ENCODE results near the gene NINJ2. TPM values are rescaled to one million over a fixed set of nuclear protein-coding genes. Genes with fewer than 3 reads are reported as not detected.

The NINJ2 gene
- polyA plus RNA-seq, 1 donor from 2014 or later = not detected

GRCh38 chr12:524167-524951, 138.9 kb downstream of the NINJ2 start:
- Histone ChIP-seq H3K36me3 (ENCODE audit: insufficient read depth, low read length) (no peaks in the 10 kb centered on the region), H3K9ac (ENCODE audit: low read length) (no peak overlapping the region), H4K20me1 (ENCODE audit: insufficient read depth) (no peaks in the 10 kb centered on the region), H3F3A (ENCODE audit: insufficient read depth, low read length, poor library complexity, severe bottlenecking) (no peaks in the 10 kb centered on the region), H3K4me3 (ENCODE audit: low read length) (no peak overlapping the region), H3K4me2 (ENCODE audit: low read length) (no peak overlapping the region), H2AFZ (ENCODE audit: low read depth, low read length) (no peak overlapping the region), H3K9me2 (ENCODE audit: insufficient read depth, low read length) (no peaks in the 10 kb centered on the region), H3K79me2 (replicated peaks; ENCODE audit: insufficient read depth, low read length) (no peaks in the 10 kb centered on the region), H3K27me3 (ENCODE audit: insufficient read depth, low read depth, low read length) (no peaks in the 10 kb centered on the region), H3K27ac (ENCODE audit: low read length) (no peak overlapping the region), H3K9me3 (ENCODE audit: low read length) (peaks cover 5% of the 10 kb centered on the region)
- no peak for TF ChIP-seq REST (IDR thresholded peaks at IDR 0.05; ENCODE audit: borderline replicate concordance)
- TF ChIP-seq TAF1 (IDR thresholded peaks at IDR 0.05; ENCODE audit: low read depth) = no peak
- no peak for TF ChIP-seq MXI1 (conservative IDR thresholded peaks at IDR 0.05; ENCODE audit: poor library complexity, severe bottlenecking)
- no peak for TF ChIP-seq RAD21 (conservative IDR thresholded peaks at IDR 0.05)
- no peak for TF ChIP-seq SMC3 (conservative IDR thresholded peaks at IDR 0.05; ENCODE audit: poor library complexity)

GRCh38 chr12:522692-523378, 140.4 kb downstream of the NINJ2 start:
- no peak for TF ChIP-seq RAD21 (conservative IDR thresholded peaks at IDR 0.05)
- no peak for TF ChIP-seq CTCF (IDR thresholded peaks at IDR 0.05; ENCODE audit: poor library complexity, severe bottlenecking)
- no peaks in the 10 kb centered on the region for H3K27me3 ChIP-seq (ENCODE audit: insufficient read depth, low read depth, low read length)
- H3K9ac ChIP-seq (ENCODE audit: low read length) = no peak overlapping the region
- H3K79me2 ChIP-seq (replicated peaks; ENCODE audit: insufficient read depth, low read length) = no peaks in the 10 kb centered on the region
- no peak overlapping the region for H3K4me2 ChIP-seq (ENCODE audit: low read length)
- no peak overlapping the region for H3K4me3 ChIP-seq (ENCODE audit: low read length)
- H2AFZ ChIP-seq (ENCODE audit: low read depth, low read length) = no peak overlapping the region
- H4K20me1 ChIP-seq (ENCODE audit: insufficient read depth) = no peaks in the 10 kb centered on the region
- H3K36me3 ChIP-seq (ENCODE audit: insufficient read depth, low read length) = no peaks in the 10 kb centered on the region
- H3F3A ChIP-seq (ENCODE audit: insufficient read depth, low read length, poor library complexity, severe bottlenecking) = no peaks in the 10 kb centered on the region
- no peaks in the 10 kb centered on the region for H3K9me2 ChIP-seq (ENCODE audit: insufficient read depth, low read length)
- H3K9me3 ChIP-seq (ENCODE audit: low read length) = no peaks in the 10 kb centered on the region
- H3K27ac ChIP-seq (ENCODE audit: low read length) = no peak overlapping the region

- H3K9me3 ChIP-seq (ENCODE audit: low read length) = no peaks in the 10 kb centered on the region
- H3K9me2 ChIP-seq (ENCODE audit: insufficient read depth, low read length) = no peaks in the 10 kb centered on the region
- TF ChIP-seq RAD21 (conservative IDR thresholded peaks at IDR 0.05) (no peak), REST (IDR thresholded peaks at IDR 0.05; ENCODE audit: borderline replicate concordance) (no peak), EP300 (conservative IDR thresholded peaks at IDR 0.05; ENCODE audit: poor library complexity, severe bottlenecking) (no peak), EZH2 (IDR thresholded peaks at IDR 0.05; ENCODE audit: borderline replicate concordance, insufficient read depth, low read length, poor library complexity, severe bottlenecking) (no peak), POLR2AphosphoS5 (IDR thresholded peaks at IDR 0.05) (no peak), CTCF (IDR thresholded peaks at IDR 0.05; ENCODE audit: poor library complexity, severe bottlenecking) (no peak), TAF1 (IDR thresholded peaks at IDR 0.05; ENCODE audit: low read depth) (no peak)
These were observed 143.1 kb downstream of the NINJ2 start for GRCh38 chr12:520119-520518.

More at GRCh38 chr12:520119-520518, 143.1 kb downstream of the NINJ2 start:
- H3F3A ChIP-seq (ENCODE audit: insufficient read depth, low read length, poor library complexity, severe bottlenecking) = no peaks in the 10 kb centered on the region
- no peak overlapping the region for H3K27ac ChIP-seq (ENCODE audit: low read length)
- no peaks in the 10 kb centered on the region for H4K20me1 ChIP-seq (ENCODE audit: insufficient read depth)
- H3K36me3 ChIP-seq (ENCODE audit: insufficient read depth, low read length) = no peaks in the 10 kb centered on the region
- H2AFZ ChIP-seq (ENCODE audit: low read depth, low read length) = no peak overlapping the region
- no peaks in the 10 kb centered on the region for H3K79me2 ChIP-seq (replicated peaks; ENCODE audit: insufficient read depth, low read length)
- H3K4me3 ChIP-seq (ENCODE audit: low read length) = no peak overlapping the region
- H3K9ac ChIP-seq (ENCODE audit: low read length) = no peak overlapping the region
- no peak overlapping the region for H3K4me2 ChIP-seq (ENCODE audit: low read length)
- H3K27me3 ChIP-seq (ENCODE audit: insufficient read depth, low read depth, low read length) = no peaks in the 10 kb centered on the region
